ENCODE data around the gene ARHGAP40. TPM values are rescaled to one million over a fixed set of nuclear protein-coding genes. Genes with fewer than 3 reads are reported as not detected.

ARHGAP40 gene
- total and polyA plus RNA-seq, 9 of the 15 experiments (the other 6 are each of a cell fraction or from before 2014, with no cell fraction given) = not detected

GRCh38 chr20:38616457-38616856 is 14.8 kb downstream of the ARHGAP40 start:
- FAIRE-seq = no peak
- ATAC-seq = no peak
- Histone ChIP-seq H3K4me1 (replicated peaks in 1 of 2; ENCODE audit: control insufficient read depth in 2 of 2, insufficient read depth in 2 of 2, low read length in 2 of 2) (no peaks in the 10 kb centered on the region), H3K9ac (ENCODE audit: insufficient read depth in 1 of 2, low read depth in 2 of 2, low read length in 2 of 2) (no peak overlapping the region), H3K9me3 (replicated peaks; ENCODE audit: control insufficient read depth, insufficient read depth, low read depth, low read length) (no peaks in the 10 kb centered on the region), H3K79me2 (ENCODE audit: control insufficient read depth, insufficient read depth, low read length) (no peaks in the 10 kb centered on the region), H4K20me1 (replicated peaks; ENCODE audit: control insufficient read depth, insufficient read depth, low read length) (peaks cover 4% of the 10 kb centered on the region; the same call in 1 of the 2 replicates), H3K4me3 (no peak overlapping the region), H3K9me1 (ENCODE audit: control insufficient read depth, insufficient read depth, low read length) (no peaks in the 10 kb centered on the region), H2AFZ (ENCODE audit: low read depth, low read length) (no peak overlapping the region), H3K27me3 (ENCODE audit: control insufficient read depth in 2 of 2, insufficient read depth in 2 of 2, low read length in 2 of 2) (peaks cover 68 to 77% of the 10 kb centered on the region in 2 experiments), H3K36me3 (ENCODE audit: control insufficient read depth, insufficient read depth, low read length) (no peaks in the 10 kb centered on the region), H3K27ac (ENCODE audit: extremely low read depth, low read depth, low read length) (no peak overlapping the region), H3K4me2 (ENCODE audit: insufficient read depth, low read length) (no peak overlapping the region)
- no TSS peak for BruUV-seq (replicated peaks)
- peak; percentile 79 for TF ChIP-seq RBM25 (IDR thresholded peaks at IDR 0.05; ENCODE audit: low read depth, low read length, severe bottlenecking)
- TF ChIP-seq TSHZ1 (CRISPR knock-in tag; IDR thresholded peaks at IDR 0.05) = no peak
- WGBS (ENCODE audit: insufficient coverage, low coverage, missing lambda C conversion rate) = 17% methylated on average over 4 of the region's 4 CpGs
- intact Hi-C loops (cut with micrococcal nuclease) (no loop called here), in situ Hi-C loops (cut with MboI) (no loop called here)
- DNase-seq (ENCODE audit: extremely low read depth in 1 of 4, low spot score in 3 of 4) = no peak
- ChIA-PET CTCF (ENCODE audit: low intra/inter-chr PET ratio) (no interaction called here), POLR2A (interaction anchor here (0.6 to 1.4 kb wide), 3 partner anchors 13 to 338 kb away, joined by 3 read pairs; no protein-coding TSS in a partner anchor)

All from K562 (cell line).